NCI-H510A treated with DMSO at 0.1 percent for 48 hours (cell line): ENCODE measurements around the gene AFF3.
A peak's percentile ranks its signal among the peaks of the same experiment; 100 is the strongest.

Source experiments
- DNase-seq: peaks from one replicate; lab custom pipeline; 2025; lab: John Stamatoyannopoulos, UW

Gene AFF3

DNA sequence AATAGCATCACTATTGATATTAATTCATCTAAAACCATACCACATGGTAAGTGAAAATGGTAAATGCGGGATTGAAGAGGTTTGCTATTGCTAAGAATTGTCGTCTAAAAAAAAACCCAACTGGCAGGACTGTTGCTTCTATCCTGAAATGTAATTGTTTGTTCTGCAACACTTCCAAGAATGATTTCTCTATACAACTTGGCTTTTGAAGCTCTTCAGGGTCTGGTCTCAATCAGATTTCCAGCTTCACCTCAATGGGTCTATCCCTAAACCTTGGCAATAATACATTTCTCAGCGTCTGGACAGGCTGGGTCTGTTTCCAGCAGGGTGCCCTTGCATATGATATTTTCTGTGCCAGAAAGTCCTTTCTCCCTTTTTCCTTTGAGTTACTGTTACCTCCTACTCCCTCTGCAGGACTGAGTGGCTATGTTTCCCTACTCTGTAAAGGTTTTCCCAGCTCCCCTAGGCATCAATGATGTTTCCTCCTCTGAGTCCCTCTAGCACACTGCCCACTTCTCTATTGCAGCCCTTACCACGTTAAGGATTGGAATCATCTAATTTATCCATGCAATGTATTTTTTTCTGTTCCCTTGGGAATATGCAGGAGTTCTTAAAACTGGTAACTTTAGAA, 534.4 kb downstream of the AFF3 start:
- no peak for DNase-seq

DNA sequence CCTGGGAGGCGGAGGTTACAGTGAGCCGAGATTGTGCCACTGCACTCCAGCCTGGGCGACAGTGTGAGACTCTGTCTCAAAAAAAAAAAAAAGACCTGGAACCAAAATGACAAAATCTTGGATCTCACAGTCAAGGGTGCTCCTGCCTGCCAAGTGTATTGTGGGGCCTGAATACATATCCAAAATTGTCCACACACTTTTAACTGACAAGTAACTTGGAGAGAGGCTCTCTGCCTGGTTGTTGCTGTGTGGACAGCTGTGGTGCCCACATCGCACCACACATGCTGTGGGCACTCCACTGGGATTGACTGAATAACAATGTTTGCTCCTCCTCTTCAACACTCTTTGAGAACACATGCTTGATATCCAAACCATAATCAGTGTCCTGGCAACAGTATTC, 534.9 kb downstream of the AFF3 start:
- no peak for DNase-seq

DNA sequence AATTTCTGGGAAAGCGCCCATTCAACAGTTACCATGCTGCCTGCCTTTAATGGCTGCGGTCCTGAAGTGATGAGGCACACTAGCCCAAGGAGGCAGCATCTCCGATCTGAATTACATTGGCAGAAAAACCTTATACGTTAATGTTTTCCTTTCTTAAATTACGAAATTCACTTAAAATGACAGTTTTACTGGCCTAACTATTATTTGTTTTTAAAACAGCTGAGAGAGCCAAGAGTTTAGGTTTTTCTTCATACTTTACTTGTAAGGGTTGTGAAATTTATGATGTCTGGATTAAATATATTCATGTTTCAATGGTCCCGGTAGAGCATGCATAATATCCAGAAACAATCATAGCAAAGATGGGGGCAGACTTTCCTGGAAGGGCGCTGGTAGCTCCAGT, 537.4 kb downstream of the AFF3 start:
- no peak for DNase-seq

DNA sequence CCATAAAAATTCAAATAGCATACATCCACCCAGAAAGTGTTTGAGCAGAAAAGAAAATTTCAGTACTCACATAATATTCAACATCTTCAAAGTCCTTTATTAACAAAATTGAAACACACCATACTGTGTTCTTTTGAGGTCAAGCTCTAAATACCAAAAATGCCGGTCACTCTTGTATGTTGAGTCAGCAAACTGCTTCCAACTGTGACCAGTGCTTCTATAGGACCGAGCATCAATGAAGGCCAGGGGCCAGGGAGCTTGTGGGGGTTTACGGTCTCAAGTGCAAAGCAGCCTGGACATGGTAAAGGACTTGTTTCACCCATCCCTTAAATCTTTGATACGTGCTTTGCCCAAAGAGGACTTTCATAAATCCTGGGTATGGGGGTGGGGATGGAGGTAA, 539.9 kb downstream of the AFF3 start:
- DNase-seq: no peak

DNA sequence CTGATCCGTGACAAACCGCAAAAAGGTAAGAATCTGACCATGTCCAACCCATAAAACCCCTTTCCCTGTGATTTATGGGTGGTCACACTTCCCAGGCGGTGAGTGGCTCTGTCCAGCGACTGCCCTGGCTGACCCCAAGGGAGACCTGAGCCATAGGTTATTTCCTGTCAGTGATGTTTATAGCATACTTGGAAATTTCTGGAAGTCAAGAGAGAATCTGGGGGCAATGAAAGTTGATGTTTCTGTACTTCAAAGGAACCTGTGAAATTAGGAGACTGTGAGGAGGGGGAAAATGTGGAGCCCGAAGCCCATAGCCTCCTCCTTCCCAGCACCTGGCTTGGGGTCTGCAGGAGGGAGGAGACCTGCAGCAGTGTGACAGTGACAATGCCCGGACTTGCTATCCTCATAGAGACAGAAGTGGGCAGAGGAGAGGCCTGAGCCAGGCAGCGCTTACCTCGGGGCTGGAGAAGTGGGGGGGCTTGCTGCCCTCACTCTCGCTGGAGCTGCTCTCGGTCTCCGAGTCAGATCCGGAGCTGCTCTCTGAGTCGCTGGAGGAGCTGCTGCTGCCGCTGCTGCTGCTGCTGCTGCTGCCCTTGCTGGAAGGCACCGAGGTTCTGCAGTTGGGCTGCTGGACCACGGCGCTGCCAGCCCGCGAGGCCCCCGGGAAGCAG, 541.3 kb downstream of the AFF3 start:
- no peak for DNase-seq

DNA sequence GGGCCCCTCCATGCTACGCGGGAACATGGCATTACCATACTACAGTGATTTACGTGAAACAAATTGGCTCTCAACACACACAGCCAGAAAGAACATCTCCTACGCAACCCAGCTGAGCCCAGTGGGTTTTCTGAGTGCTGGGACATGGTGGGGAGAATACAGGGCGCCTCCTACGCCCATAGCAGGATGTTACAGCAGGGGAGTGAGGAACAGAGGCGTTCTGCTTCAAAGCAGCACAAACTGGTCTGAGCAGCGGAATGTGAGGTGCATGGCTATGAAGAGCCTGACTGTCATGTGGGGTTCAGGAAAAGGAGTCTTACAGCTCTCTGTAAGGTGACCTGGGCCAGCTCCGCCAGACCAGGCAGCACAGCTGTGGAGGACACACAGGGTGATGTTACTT, 543.9 kb downstream of the AFF3 start:
- DNase-seq: no peak

DNA sequence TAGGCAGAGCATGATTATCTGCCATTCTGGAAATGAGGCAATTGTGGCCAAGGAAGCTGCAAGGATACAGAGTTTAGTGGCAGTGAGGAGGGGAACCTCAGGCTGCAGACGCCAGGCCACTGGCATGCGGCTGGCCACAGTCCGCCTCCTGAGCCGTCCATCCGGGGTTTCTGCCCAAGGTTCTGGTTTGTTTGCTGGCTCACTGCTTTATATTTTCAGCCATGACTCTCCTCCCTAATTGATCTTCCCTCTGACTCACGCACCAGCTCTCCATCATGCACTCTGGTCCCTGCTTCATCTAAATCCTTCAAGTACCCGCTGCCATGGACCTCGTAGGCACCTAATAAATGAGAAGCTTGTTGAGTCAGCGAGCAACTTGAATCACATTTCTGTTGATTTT, 544.8 kb downstream of the AFF3 start:
- DNase-seq: no peak

DNA sequence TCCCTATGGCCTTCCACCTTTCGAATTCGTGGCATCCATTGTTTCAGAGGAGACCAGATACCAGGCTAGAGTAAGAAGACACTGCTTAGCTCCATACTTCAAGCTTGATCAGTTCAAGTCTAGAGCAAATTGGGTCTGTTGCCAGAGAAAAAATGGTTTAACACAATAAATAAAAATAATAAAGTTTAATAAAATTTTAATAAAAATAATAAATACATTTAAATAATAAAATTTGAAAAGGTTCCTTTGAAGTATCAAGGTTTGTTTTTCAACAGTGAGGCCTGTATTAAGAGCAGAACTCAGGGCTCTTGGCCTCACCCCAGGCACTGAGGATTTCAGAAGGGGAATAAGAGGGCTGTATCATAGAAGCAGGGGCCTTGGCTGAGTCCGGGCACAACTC, 547.0 kb downstream of the AFF3 start:
- DNase-seq: no peak

DNA sequence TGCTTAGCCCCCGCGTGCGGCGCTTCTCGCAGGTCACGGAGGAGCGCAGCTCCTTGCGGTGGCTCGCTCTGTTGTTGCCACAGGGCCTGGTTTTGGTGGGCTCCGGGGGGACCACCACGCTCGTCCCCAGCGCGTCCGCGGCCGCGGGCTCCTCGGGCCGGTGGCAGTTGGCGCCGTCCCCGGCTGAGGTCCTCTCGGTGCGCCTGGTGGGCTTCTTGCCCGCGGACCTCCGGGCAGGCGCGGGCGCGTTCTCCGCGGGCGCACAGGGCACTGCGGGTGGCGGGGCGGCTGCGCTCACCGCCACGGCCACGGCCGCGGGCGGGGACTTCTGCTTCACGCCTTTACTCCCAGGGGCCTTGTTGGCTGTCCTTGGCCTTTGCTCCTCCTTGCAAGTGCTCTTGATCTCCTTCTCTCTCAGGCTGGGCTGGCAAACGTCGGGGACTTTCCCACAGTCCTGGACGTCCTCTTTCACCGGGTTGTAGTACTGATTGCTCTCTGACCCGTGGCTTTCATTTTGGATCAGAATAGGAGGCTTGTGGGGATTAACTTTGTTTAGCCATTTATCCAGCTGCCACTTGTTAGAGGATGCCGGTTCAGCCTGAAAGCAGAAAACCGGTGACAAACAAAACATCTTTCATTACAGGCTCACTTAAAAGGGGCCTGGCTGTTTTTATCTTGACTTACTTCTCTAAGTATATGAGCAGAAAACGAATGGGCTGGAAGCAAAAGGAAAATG, 548.5 kb downstream of the AFF3 start:
- DNase-seq: no peak

DNA sequence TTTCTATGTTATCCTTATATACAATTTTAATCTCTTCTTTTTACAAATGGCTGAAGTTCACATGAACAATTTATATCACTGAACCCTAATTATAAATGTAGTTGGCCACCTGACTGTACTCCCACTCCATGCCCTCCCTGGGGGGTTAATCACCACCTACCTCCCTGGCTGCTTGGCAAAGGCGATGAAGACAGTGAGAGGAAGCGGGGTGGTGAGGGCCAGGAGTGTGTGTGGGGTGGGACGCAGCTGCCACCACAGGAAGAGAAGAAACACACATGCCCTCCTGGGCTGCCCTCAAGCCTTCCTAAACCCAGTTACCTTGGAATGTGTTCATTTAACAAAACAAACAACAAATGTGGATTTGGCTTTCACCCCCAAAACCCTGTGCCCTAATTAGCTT, 565.6 kb downstream of the AFF3 start:
- DNase-seq: no peak

DNA sequence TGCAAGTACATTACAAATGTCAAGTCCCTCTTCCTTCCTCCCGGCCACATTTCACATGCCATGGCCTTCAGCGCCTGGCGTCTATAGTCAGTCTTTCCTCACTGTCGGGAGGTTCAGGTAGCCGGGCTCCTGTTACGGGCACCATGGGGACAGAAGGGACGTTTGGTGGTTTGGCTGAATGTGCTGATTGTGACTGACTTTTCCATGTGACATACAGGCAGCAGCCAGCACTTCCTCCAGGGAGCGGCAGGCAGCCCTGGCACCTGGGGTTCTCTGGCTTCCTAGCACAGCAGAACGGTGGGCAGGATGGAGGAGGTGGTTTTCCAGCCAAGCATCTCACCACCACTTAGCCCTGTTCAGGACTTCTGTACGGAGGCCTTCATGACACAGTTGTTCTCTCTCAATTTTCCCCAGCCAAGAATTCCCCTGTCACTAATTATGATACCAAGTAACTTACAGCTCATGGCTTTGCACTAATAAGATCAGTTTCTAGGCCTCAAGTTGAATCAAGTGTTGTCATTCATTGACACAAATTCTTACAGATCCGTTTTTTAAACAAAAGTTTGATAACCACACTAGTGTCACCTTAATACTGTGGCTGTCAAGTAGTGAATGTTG, 568.6 kb downstream of the AFF3 start:
- DNase-seq: no peak

DNA sequence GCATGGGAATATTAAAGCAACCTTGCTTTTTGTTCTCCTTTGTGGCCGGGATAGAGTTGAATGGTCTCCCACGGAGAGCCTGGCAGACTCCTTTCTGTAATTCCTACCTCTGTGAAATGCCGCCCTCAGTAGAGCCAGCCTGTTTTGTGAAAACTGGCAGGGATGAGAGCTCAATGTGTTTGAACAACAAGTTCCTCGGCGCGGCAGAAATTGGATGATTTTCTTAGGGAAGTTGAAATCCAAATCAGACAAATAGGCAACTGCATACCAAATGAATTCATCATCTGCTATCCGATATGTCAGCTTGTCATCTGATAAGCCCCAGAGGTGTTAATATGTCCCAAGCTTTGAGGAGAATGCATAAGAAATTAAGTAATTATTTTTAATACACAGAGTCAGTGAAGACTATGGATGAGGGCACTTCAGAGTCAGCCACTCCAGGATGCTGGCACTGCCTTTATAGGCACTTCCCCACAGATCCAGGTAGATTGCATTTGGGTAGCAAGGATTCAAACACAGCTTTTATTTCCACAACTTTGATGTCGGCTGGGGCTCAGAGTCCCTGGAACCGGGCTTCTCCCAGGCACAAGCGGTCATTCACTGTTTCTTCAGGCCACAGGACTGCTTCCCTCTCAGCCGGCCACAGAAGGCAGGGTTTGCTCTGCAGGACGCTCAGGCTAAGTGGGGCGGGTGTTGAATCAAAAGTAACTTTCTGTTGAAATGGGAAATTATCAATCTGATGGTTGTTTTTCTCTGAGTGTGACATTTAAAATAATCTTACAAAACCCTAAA, 569.8 kb downstream of the AFF3 start:
- DNase-seq: no peak

DNA sequence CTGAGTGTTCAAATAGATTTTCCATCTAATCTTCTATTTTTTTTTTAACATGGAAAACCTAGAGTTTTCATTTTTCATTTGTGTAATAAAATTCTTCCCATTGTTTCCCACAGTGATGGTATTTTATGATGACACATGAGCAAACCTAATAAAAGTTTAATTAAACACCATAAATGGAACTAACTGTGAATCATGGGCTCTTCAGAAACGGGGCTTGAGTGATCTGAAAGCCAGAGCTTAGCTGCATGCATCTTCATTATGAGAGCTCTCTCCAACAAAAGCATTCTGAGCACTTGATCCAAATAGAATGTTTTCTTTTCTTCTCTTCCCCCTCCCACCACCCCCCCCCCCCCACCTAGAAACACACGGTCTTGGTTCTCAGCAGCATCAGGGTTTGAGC, 570.4 kb downstream of the AFF3 start:
- DNase-seq: peak; percentile 36

DNA sequence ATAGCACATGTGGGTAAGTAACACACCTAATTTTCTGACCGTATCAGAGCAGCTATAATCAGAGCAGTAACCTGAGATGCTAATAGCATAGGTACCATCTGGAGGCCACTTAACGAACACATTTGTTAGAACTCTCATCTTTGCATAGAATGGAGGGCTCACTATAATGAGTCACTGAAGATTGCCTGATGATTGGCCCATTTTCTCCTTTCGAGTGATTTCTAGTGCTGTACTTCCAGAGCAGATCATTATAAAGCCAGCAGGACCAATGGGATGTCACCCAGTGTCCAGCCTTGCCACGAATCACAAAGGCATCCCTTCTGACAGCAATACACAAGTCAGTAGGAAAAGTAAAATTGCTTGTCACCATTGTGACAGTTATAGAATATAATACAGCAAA, 570.9 kb downstream of the AFF3 start:
- DNase-seq: peak; percentile 85

DNA sequence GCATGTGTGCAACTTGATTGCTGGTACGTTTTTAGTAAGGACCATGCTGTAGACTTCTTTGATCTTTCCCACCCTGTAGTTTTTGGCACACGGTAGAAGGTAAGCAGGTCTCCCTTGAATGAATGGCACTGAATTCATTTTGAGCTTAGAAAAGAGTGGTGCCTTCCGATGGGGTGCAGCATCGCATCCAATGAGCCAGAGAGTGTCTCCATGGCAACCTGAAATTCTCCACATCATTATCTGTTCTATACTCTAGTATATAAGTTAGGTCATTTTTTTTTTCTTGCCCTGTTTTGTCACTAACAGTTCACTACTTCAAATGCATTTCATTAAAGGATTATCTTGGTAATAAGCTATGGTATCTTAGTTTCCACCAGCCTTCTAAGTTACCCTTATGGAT, 571.4 kb downstream of the AFF3 start:
- DNase-seq: no peak

DNA sequence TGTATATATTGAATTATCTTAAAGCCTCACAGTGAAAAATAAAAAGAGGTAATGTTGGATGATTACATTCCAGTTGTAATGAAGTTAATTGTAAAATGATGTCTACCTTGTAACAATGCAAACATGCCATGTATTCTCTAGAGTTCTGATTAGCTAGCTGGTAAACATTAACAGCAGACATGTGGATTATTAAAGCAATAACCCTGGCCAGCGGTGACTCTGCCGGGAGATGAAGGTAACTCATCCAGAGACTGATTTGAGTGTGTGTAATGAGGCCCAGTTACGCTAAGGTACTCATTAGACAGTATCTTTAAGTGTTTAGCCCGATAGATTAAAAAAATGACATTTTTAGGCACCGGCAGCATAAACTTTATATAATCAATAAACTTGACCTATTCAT, 573.0 kb downstream of the AFF3 start:
- no peak for DNase-seq

DNA sequence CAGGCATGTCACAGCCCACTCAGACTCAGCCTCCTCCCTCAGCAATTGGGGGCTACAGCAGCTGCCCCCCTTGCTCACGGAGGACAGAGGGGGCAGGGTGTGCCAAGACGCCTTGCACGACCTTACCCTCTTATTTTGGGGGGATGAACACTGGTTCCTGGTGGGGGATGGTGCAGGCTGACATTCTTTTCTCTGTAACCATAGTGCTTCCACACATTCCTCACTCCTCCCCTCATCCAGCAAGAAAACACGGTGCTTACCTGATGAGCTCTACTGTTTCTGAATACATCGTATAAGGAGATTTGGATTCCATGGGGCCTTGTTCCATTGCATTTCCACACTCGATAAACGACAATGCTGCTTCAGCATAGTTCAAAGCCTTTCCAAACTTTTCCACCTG, 577.2 kb downstream of the AFF3 start:
- DNase-seq: no peak

DNA sequence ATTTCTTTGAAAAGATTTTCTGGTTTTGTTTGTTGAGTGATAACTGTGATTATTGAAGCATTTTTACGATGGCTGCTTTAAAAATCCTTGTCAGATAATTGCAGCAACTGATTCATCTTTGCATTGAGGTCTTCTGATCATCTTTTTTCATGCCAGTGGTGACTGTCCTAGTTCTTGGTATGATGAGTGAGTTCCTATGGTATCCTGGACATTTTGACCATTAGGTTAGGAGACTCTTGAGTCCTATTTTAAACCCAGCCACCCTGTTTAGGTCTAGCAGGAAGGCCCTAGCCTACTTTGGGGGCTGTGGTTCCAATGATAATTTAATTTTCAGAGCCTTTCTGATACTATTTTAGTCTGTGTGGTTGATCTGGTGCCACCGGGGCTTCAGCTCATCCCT, 579.9 kb downstream of the AFF3 start:
- DNase-seq: no peak

DNA sequence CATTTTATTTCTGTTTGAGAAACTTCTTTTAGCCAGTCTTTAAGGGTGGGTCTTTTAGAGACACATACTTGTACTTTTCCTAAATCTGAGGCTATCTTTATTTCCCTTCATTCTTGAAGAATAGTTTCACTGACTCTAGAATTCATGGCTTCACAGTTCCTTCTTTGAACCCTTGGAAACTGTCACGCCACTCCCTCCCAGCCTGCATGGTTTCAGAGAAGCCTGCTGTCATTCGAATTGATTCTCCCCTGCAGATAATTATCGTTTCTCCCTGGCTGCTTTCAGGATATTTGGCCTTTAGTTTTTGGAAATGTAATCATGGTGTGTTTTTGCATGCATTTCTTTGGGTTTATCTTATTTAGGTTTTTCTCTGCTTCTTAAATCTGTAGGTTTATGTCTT, 580.6 kb downstream of the AFF3 start:
- DNase-seq: no peak

DNA sequence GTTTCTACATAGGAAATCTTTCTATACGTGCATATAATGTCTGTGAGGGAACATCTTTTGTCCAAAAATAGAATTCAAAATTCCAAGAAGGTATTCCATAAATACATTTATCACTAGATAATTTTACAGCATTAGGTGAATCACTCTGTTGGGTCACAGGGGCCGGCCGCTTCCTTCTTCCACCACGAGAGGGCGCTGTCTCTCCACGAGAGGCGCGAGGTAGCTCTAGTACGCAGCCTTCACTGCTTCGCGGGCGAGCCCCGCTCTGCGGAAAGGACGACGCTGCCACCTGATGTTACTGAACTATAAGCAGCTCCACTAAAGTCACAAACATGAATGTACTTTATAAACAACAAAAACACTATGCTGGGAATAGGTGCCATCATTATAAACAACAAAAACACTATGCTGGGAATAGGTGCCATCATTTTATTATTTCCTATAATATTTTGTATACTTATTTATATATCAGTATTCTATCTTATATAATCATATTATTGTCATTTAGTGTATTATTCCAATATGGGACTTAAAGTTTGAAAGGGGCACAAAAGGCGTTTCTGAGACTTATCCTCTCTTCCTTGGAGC, 583.2 kb downstream of the AFF3 start:
- DNase-seq: peak; percentile 85

DNA sequence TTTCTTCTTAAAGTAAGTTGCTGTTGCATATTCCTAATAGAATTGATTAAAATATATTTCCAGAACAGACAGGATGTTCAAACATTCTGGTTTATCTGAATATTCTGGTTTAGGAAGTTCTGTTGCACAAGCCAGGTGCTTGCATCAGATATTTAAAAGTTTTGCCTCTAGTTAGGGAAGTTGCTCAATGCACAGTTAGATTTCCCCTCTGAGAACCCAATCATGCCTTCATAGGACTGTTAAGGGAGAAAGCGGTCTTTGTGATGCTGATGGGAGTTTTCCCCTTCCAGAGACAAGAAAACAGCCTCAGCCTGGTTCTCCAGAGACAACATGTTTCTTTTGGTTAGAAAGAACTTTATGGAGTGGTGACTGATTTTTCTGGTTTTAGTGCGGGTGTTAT, 587.0 kb downstream of the AFF3 start:
- DNase-seq: no peak

DNA sequence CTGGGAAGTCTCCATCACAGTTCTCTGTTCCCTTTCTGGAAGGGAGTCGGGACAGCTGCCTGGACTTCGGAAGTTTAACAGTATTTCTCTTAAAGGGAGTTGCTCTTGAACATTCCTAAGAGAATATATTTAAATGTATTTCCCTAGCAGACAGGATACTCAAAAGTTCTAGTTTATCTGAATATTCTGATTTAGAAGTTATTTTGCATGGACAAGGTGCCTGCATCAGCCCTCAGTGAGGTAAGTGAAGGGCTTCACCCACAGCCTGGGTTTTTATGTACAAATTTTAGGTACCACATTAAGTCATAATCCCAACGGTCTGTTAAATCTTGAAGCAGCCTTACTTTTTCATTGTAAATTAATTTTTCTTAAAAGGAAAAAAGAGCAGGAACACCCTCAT, 587.5 kb downstream of the AFF3 start:
- DNase-seq: no peak
